ACC112 (cell line): ENCODE measurements around the gene FGGY.
"Not testable (repeated sequence)": the region's sequence is repeated elsewhere in the genome, so short reads cannot be mapped to it uniquely, and the experiment has no call there.

Experiments
- H2AFZ ChIP-seq: fragments of 200-600 bp; sonication (generic); one replicate; pipeline ENCODE4 v1.6.0; 2017; ENCODE audit warnings: antibody characterized with exemption, low read length; ENCODE audit not compliant: unreplicated experiment
- H3K27ac ChIP-seq: fragments of 200-600 bp; sonication (generic); 2 replicates; pipeline ENCODE4 v1.5.1; 2014; ENCODE audit warnings: low read depth, mild to moderate bottlenecking, antibody characterized with exemption, low read length, moderate library complexity
- H3K27me3 ChIP-seq: fragments of 200-600 bp; sonication (generic); 2 replicates; pipeline ENCODE4 v1.6.1; 2014; ENCODE audit warnings: mild to moderate bottlenecking, antibody characterized with exemption, low read length, moderate library complexity, mixed read lengths; ENCODE audit not compliant: insufficient read depth
- H3K36me3 ChIP-seq: fragments of 200-600 bp; sonication (generic); 2 replicates; pipeline ENCODE4 v1.6.1; 2016; ENCODE audit warnings: mild to moderate bottlenecking, antibody characterized with exemption, low read length, moderate library complexity, mixed read lengths; ENCODE audit not compliant: insufficient read depth
- H3K4me1 ChIP-seq: fragments of 200-600 bp; sonication (generic); one replicate; pipeline ENCODE4 v1.6.1; 2016; ENCODE audit warnings: low read length, mixed read lengths; ENCODE audit not compliant: insufficient read depth, unreplicated experiment, control insufficient read depth
- H3K4me3 ChIP-seq: fragments of 200-600 bp; sonication (generic); 2 replicates; pipeline ENCODE4 v1.5.1; 2014; ENCODE audit warnings: mild to moderate bottlenecking, low read depth, low read length
- H3K79me2 ChIP-seq: fragments of 200-600 bp; sonication (generic); one replicate; pipeline ENCODE4 v1.6.0; 2016; ENCODE audit warnings: low read length; ENCODE audit not compliant: control insufficient read depth, unreplicated experiment, insufficient read depth

The FGGY gene

DNA sequence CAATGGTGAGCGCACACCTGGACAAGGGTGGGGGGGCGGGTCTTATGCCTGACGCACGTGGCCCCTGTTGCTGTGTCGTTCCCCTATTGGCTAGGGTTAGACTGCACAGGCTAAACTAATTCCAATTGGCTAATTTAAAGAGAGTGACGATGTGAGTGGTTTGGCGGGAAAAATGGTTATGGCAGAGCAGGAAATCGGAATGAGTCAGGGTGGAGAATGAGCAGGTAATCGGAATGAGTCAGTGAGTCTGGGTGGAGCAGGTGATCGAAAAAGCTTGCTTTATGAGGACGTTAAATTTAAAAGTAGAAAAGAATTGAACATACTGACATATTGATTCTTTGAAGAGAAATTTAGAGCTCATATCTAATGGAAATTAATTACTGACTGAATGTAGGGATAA is 2.8 kb downstream of the FGGY start:
- not testable (repeated sequence) for H3K27me3 ChIP-seq, H2AFZ ChIP-seq, H3K79me2 ChIP-seq, H3K4me3 ChIP-seq, H3K27ac ChIP-seq
- Histone ChIP-seq H3K36me3 (peaks cover 17% of the 10 kb centered on the region), H3K4me1 (peaks cover 31% of the 10 kb centered on the region)

DNA sequence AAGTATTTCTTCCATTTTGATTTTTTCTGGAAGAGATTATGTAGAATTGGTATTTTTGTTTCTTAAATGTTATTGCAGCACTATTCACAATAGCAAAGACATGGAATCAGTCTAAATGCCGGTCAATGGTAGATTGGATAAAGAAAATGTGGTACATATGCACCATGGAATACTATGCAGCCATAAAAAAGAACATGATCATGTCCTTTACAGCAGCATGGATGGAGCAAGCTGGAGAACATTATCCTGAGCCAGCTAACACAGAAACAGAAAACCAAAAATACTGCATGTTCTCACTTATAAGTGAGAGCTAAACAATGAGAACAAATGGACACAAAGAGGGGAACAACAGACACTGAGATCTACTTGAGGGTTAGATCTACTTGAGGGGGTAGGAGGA is 5.4 kb downstream of the FGGY start:
- peaks cover 8% of the 10 kb centered on the region for H3K79me2 ChIP-seq
- H3K27me3 ChIP-seq: no peaks in the 10 kb centered on the region
- H3K27ac ChIP-seq: no peak overlapping the region
- no peak overlapping the region for H3K4me3 ChIP-seq
- H3K4me1 ChIP-seq: peaks cover 20% of the 10 kb centered on the region
- H3K36me3 ChIP-seq: peaks cover 30% of the 10 kb centered on the region
- no peak overlapping the region for H2AFZ ChIP-seq

DNA sequence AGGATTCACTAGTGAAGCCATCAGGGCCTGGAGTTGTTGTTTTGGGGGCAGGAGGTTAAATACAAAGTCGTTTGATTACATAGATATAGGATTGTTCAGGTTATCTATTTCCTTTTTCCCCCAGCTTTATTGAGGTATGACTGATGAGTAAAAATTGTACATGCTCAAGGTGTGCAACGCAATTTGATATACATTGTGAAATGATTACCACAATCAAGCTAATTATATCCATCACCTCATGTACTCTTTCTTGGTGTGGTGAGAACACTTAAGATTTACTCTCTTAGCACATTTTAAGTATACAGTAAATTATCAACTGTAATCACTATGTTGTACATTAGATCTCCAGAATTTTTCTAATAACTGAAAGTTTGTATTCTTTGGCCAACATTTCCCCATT is 6.0 kb downstream of the FGGY start:
- peaks cover 30% of the 10 kb centered on the region for H3K36me3 ChIP-seq
- H3K4me1 ChIP-seq: peaks cover 14% of the 10 kb centered on the region
- peaks cover 6% of the 10 kb centered on the region for H3K79me2 ChIP-seq
- no peak overlapping the region for H2AFZ ChIP-seq
- no peak overlapping the region for H3K4me3 ChIP-seq
- H3K27ac ChIP-seq: no peak overlapping the region
- no peaks in the 10 kb centered on the region for H3K27me3 ChIP-seq

DNA sequence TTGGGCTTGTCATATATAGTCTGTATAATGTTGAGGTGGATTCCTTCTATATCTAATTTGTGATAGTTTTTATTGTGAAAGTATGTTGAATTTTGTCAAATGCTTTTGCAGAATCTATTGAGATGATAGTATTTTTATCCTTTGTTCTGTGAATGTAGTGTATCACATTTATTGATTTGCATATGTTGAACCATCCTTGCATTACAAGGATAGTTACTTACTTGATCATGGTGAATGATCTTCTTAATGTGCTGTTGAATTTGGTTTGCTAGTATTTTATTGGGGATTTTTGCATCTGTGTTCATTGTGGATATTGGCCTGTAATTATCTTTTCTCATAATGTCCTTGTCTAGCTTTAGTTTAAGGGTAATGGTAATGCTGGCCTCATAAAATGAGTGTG is 8.3 kb downstream of the FGGY start:
- Histone ChIP-seq H3K4me3 (no peak overlapping the region), H3K27ac (no peak overlapping the region), H2AFZ (no peak overlapping the region), H3K27me3 (no peaks in the 10 kb centered on the region), H3K36me3 (peaks cover 30% of the 10 kb centered on the region), H3K4me1 (peaks cover 5% of the 10 kb centered on the region), H3K79me2 (no peaks in the 10 kb centered on the region)

DNA sequence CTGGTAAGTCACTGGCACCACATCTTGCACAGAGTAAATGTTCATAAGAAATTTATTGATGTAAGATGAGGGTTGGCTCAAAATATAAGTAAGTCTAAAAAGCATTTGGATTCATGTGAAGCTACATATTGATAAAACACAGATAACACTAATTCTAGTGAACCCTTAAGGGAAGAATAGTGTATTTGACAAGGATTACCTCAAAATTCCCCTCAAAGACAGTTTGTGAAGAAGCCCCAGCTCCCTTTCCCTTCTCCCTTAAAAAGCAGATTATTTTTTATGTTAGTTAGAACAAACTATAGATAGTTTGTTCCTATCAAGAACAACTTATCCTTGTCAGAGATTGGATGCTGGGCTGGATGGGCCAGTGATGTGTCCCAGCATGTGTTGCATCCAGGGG is 10.7 kb downstream of the FGGY start:
- Histone ChIP-seq H3K4me3 (no peak overlapping the region), H3K36me3 (peaks cover 24% of the 10 kb centered on the region), H2AFZ (no peak overlapping the region), H3K27ac (no peak overlapping the region), H3K27me3 (no peaks in the 10 kb centered on the region), H3K4me1 (peaks cover 5% of the 10 kb centered on the region), H3K79me2 (no peaks in the 10 kb centered on the region)

DNA sequence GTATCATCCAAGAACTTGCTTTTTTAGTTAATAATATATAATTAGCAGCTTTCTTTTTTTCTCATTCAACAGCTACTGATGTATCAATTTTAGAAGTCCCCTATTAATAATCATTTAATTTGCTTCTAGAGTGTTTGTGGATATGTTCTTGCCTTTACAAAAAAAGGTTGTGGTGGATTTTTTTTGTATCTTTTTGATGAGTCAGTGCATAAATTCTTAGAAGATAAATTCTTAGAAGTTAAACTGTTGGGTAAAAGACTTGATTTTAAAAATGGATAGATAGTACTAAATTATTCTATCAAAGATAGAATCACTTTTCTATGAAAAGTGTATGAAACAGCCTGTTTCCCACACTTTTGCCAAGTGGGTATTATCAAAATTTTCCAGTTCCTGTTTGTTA is 11.9 kb downstream of the FGGY start:
- Histone ChIP-seq H3K4me1 (peaks cover 5% of the 10 kb centered on the region), H3K27me3 (no peaks in the 10 kb centered on the region), H2AFZ (no peak overlapping the region), H3K27ac (no peak overlapping the region), H3K4me3 (no peak overlapping the region), H3K79me2 (no peaks in the 10 kb centered on the region), H3K36me3 (peaks cover 16% of the 10 kb centered on the region)

DNA sequence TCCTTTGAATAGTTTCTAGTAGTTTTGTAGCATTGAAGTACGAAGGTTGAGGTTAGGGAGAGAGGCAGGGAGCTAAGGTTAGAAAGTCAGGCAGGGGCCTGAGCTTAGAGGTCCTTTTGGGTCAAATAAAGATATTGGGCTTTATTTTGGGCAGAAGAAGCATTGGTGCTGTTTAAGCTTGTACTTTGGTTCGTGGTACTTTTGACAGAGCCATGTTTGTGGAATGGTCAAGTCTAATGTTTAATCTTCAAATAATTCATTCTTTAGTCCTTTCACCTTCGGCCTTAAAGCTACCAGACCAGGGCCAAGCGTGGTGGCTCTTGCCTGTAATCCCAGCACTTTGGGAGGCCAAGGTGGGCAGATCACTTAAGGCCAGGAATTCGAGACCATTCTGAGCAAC is 12.5 kb downstream of the FGGY start:
- Histone ChIP-seq H3K27me3 (no peaks in the 10 kb centered on the region), H3K4me3 (no peak overlapping the region), H3K27ac (no peak overlapping the region), H3K36me3 (peaks cover 16% of the 10 kb centered on the region; the same call in 1 of the 2 replicates), H2AFZ (no peak overlapping the region), H3K4me1 (peaks cover 5% of the 10 kb centered on the region), H3K79me2 (no peaks in the 10 kb centered on the region)

DNA sequence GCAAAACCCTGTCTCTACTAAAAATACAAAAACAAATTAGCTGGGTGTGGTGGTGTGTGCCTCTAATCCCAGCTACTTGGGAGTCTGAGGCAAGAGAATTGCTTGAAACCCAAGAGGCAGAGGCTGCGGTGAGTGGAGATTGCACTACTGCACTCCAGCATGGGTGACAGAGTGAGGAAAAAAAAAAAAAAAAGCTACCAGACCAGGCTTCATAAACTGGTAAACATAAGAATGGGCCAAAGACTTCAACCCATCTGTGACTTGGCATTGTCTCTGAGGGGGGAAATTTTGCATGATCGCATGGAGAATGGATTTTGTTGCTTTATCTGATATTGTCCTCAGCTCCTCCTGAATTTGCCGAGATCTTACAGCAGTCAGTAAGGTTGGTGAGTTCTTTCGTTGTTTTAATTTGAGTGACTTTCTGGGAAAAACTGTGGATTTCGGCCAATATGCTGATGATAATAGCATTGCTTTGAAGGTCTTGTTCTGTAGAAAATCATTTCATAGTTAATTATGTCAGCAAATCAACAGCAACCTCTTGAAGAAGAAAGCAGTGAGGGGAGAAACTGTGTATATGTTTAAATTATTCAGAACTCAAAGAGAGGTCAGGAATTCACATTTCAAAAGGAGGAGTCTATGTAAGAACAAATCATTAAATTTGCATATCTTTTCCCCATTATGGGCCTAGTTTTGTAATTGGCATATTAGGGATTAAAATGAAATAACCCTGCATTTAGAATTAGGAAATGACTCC is 13.1 kb downstream of the FGGY start:
- no peak overlapping the region for H2AFZ ChIP-seq
- H3K4me1 ChIP-seq: peaks cover 5% of the 10 kb centered on the region
- H3K79me2 ChIP-seq: no peaks in the 10 kb centered on the region
- no peak overlapping the region for H3K27ac ChIP-seq
- peaks cover 10% of the 10 kb centered on the region; the same call in 1 of the 2 replicates for H3K36me3 ChIP-seq
- no peak overlapping the region for H3K4me3 ChIP-seq
- no peaks in the 10 kb centered on the region for H3K27me3 ChIP-seq

DNA sequence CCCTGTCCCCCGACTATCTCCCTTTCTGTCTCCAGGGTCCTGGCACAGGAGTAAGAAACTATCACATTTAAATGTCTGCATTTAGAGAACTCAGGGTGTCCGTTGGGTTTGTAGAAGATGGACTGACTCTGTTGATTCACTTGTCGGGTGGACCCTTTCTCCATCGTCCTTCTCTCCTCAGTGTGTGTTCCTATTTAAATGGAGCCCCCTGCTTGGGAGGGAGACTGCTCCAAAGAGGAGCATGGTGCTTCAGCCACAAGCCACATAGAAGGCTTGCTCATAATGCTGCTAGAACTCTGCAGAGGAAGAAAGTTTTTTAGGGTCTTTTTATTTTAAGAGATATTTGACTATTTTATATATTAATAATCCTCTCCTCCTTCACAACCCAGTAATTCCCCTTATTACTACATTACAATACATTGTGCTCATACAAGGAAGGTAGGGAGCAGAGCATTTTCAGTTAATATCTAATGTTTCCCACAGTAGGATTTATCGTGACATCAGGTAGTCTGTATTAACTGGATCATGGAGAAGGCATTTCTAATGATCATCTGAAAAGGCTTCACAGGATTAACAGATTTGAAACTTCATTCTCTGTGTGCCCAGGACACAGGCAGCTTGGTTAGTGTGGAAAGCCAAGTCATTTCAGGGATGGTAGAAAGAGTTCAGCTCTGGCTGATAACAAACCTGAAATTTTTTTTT is 13.8 kb downstream of the FGGY start:
- H2AFZ ChIP-seq: no peak overlapping the region
- no peak overlapping the region for H3K4me3 ChIP-seq
- H3K36me3 ChIP-seq: peaks cover 2% of the 10 kb centered on the region; the same call in 1 of the 2 replicates
- H3K79me2 ChIP-seq: no peaks in the 10 kb centered on the region
- H3K27ac ChIP-seq: no peak overlapping the region
- peaks cover 5% of the 10 kb centered on the region for H3K4me1 ChIP-seq
- no peaks in the 10 kb centered on the region for H3K27me3 ChIP-seq

DNA sequence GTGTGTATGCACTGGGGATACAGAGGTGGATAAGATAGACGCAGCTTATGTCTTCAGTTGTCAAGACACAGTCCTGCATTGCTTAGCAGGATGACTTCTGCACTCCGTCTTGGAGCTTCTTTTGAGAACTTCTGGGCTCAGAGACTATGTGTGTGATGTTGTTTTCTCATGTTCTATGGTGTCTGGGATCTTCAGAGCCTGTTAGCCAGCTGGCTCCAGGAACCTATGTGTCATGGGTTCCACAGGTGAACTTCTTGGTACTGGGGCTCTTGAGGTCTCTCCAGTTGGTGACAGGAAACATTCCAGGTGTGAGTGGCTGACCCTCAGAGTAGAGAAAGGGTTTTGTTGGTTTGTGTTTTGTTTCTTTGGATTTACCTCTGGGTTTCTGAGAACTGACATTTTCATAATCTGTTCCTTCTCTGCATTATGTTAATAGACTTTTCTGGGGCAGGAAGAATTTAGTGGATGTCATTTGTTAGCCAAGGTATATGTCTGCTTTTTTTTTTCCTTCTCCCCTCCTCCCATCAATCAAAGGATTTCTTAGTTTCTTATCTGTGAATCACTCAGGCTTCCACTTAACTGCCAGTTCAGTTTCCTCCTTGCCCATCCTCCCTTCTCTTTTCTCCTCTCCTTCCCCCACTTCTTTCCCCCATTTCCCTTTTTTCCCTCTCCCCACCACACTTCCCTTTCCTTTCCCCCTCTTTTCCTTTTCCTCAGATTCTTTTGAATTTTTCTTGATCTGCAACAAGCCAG is 18.1 kb downstream of the FGGY start:
- peaks cover 9% of the 10 kb centered on the region for H3K4me1 ChIP-seq
- H3K36me3 ChIP-seq: no peaks in the 10 kb centered on the region
- H3K27me3 ChIP-seq: no peaks in the 10 kb centered on the region
- H3K27ac ChIP-seq: no peak overlapping the region
- H3K79me2 ChIP-seq: no peaks in the 10 kb centered on the region
- H3K4me3 ChIP-seq: no peak overlapping the region
- H2AFZ ChIP-seq: no peak overlapping the region
